Ishikawa (cell line): ENCODE measurements around the gene CRELD2.

Experiments
- CEBPB ChIP-seq: IDR thresholded peaks from 2 replicates; pipeline ENCODE4 v1.6.1; 2012
- CREB1 ChIP-seq: IDR thresholded peaks from 2 replicates; pipeline ENCODE4 v1.6.1; 2012; ENCODE audit warnings: low read depth
- EGR1 ChIP-seq: IDR thresholded peaks from 2 replicates; pipeline ENCODE4 v1.6.1; 2012
- EP300 ChIP-seq: IDR thresholded peaks from 2 replicates; pipeline ENCODE4 v1.6.1; 2012; ENCODE audit warnings: borderline replicate concordance
- FOXM1 ChIP-seq: IDR thresholded peaks from 2 replicates; pipeline ENCODE4 v1.6.1; 2012; ENCODE audit warnings: low read depth, borderline replicate concordance
- MAX ChIP-seq: IDR thresholded peaks from 2 replicates; pipeline ENCODE4 v1.6.1; 2012
- NFIC ChIP-seq: IDR thresholded peaks from 2 replicates; pipeline ENCODE4 v1.6.1; 2012
- RAD21 ChIP-seq: IDR thresholded peaks from 2 replicates; pipeline ENCODE4 v1.6.1; 2012; ENCODE audit warnings: low read depth
- REST ChIP-seq: IDR thresholded peaks from 2 replicates; pipeline ENCODE4 v1.6.1; 2012; ENCODE audit warnings: low read depth, mild to moderate bottlenecking
- TAF1 ChIP-seq: IDR thresholded peaks from 2 replicates; pipeline ENCODE4 v1.6.1; 2012; ENCODE audit warnings: low read depth, mild to moderate bottlenecking
- TCF12 ChIP-seq: IDR thresholded peaks from 2 replicates; pipeline ENCODE4 v1.6.1; 2012; ENCODE audit warnings: low read depth
- TEAD4 ChIP-seq: IDR thresholded peaks from 2 replicates; pipeline ENCODE4 v1.6.1; 2012
- USF1 ChIP-seq: IDR thresholded peaks from 2 replicates; pipeline ENCODE4 v1.6.1; 2012
- YY1 ChIP-seq: IDR thresholded peaks from 2 replicates; pipeline ENCODE4 v1.6.1; 2012; ENCODE audit warnings: low read depth
- ZBTB7A ChIP-seq: IDR thresholded peaks from 2 replicates; pipeline ENCODE4 v1.6.1; 2012; ENCODE audit warnings: low read depth

Gene CRELD2

GRCh38 chr22:49956914-49957825 is 38.7 kb downstream of the CRELD2 start:
- TF ChIP-seq REST (no peak), EP300 (no peak), NFIC (no peak), MAX (no peak), YY1 (no peak), RAD21 (no peak)

GRCh38 chr22:49957826-49958365 is 39.5 kb downstream of the CRELD2 start:
- TF ChIP-seq TEAD4, result no peak

- TF ChIP-seq NFIC, result no peak
- no peak for TF ChIP-seq TEAD4
- no peak for TF ChIP-seq EGR1
- no peak for TF ChIP-seq USF1
- no peak for TF ChIP-seq YY1
- no peak for TF ChIP-seq ZBTB7A
- TF ChIP-seq TAF1, result no peak
These were observed 40.0 kb downstream of the CRELD2 start for GRCh38 chr22:49958366-49958921.

GRCh38 chr22:49958931-49959781 is 40.7 kb downstream of the CRELD2 start:
- TF ChIP-seq RAD21, result no peak
- TF ChIP-seq CEBPB, result no peak
- no peak for TF ChIP-seq NFIC
- TF ChIP-seq MAX, result no peak
- no peak for TF ChIP-seq REST
- TF ChIP-seq TEAD4, result no peak
- no peak for TF ChIP-seq EP300
- no peak for TF ChIP-seq TCF12
- no peak for TF ChIP-seq USF1
- no peak for TF ChIP-seq TAF1
- TF ChIP-seq EGR1, result no peak
- no peak for TF ChIP-seq ZBTB7A
- no peak for TF ChIP-seq FOXM1
- no peak for TF ChIP-seq CREB1

GRCh38 chr22:49959782-49960158 is 41.3 kb downstream of the CRELD2 start:
- TF ChIP-seq TEAD4, result no peak
- TF ChIP-seq CEBPB, result no peak
- no peak for TF ChIP-seq ZBTB7A
- no peak for TF ChIP-seq TCF12
- no peak for TF ChIP-seq MAX
- TF ChIP-seq RAD21, result no peak
- no peak for TF ChIP-seq CREB1
- no peak for TF ChIP-seq USF1
- no peak for TF ChIP-seq EP300
- no peak for TF ChIP-seq YY1
- TF ChIP-seq REST, result no peak
- no peak for TF ChIP-seq NFIC
- no peak for TF ChIP-seq TAF1
- TF ChIP-seq FOXM1, result no peak
- TF ChIP-seq EGR1, result no peak
